ENCODE measurements around the gene CD53. TPM values are rescaled to one million over a fixed set of nuclear protein-coding genes. Genes with fewer than 3 reads are reported as not detected.

CD53 gene
- total RNA-seq, 1 donor from 2014 or later = not detected

DNA sequence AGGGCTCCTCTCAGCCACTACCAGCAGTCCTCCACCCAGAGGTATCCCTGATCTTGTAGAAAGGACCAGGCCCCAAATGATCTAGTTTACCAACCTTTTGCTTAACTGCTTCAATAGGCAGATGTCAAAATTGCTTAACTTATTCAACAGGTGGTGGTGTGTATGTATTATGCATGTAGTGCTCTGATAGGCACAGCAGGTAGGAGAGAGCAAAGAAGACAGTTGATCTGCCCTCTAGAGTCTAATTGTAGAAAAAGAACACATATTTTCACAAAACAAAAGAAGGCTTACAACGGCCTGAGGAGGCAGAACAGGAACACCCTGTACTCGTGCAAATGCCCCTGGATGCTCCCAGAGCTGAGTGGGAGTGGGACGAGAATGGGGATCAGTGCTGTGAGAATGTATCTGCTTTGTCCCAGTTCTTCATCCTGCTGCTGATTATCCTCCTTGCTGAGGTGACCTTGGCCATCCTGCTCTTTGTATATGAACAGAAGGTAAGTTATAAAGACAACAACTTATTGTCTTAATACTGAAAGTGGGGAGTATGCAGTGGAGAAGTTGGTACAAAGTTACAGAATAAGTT lies 21.1 kb downstream of the CD53 start:
- no peak overlapping the region for H3K27ac Mint-ChIP-seq
- H3K4me3 Mint-ChIP-seq = no peak overlapping the region
- no peaks in the 10 kb centered on the region for H3K36me3 Mint-ChIP-seq
- Histone ChIP-seq H3K36me3 (no peaks in the 10 kb centered on the region), H3K27me3 (no peaks in the 10 kb centered on the region), H3K9ac (no peak overlapping the region), H3F3A (ENCODE audit: low read depth) (no peaks in the 10 kb centered on the region), H3K4me2 (no peak overlapping the region), H2AFZ (replicated peaks) (no peak overlapping the region), H3K9me3 (ENCODE audit: low read depth) (no peaks in the 10 kb centered on the region), H3K4me3 (no peak overlapping the region), H3K4me1 (no peaks in the 10 kb centered on the region), H3K27ac (no peak overlapping the region), H4K20me1 (ENCODE audit: low read depth) (no peaks in the 10 kb centered on the region), H3K79me2 (ENCODE audit: low read depth) (no peaks in the 10 kb centered on the region)
- no peaks in the 10 kb centered on the region for H3K27me3 Mint-ChIP-seq (ENCODE audit: insufficient read depth, low read depth)
- H3K9me3 Mint-ChIP-seq = peaks cover 2% of the 10 kb centered on the region
- H3K4me1 Mint-ChIP-seq = peaks cover 3% of the 10 kb centered on the region
- TF ChIP-seq EZH2phosphoT487 (IDR thresholded peaks at IDR 0.05) = no peak
- TF ChIP-seq EZH2 (IDR thresholded peaks at IDR 0.05) = no peak
- TF ChIP-seq, protein P1, sequence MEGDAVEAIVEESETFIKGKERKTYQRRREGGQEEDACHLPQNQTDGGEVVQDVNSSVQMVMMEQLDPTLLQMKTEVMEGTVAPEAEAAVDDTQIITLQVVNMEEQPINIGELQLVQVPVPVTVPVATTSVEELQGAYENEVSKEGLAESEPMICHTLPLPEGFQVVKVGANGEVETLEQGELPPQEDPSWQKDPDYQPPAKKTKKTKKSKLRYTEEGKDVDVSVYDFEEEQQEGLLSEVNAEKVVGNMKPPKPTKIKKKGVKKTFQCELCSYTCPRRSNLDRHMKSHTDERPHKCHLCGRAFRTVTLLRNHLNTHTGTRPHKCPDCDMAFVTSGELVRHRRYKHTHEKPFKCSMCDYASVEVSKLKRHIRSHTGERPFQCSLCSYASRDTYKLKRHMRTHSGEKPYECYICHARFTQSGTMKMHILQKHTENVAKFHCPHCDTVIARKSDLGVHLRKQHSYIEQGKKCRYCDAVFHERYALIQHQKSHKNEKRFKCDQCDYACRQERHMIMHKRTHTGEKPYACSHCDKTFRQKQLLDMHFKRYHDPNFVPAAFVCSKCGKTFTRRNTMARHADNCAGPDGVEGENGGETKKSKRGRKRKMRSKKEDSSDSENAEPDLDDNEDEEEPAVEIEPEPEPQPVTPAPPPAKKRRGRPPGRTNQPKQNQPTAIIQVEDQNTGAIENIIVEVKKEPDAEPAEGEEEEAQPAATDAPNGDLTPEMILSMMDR (IDR thresholded peaks at IDR 0.05) = no peak
- no peak for DNase-seq (ENCODE audit: low spot score)

DNA sequence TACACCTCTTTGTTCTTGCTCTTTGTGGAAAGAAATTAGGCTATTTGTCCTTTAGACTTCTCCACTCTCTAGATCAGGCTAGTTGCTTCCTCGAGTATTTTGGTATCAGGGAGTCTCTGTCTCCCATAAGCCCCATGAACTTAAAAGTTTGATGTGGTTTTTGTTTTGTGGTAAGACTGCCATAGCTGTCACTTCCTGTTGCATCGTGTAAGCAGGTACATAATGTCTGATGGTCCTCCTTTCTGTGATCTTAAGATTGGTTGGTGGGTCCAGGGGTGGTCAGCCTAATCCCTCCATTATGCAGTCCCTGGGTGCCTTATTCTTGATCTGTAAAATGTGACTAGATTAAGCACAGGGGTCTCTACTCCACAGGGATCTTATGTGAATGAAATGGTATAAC lies 23.1 kb downstream of the CD53 start:
- H2AFZ ChIP-seq (replicated peaks) = no peak overlapping the region
- H3K4me3 ChIP-seq = no peak overlapping the region
- DNase-seq (ENCODE audit: low spot score) = no peak
- no peaks in the 10 kb centered on the region for H3F3A ChIP-seq (ENCODE audit: low read depth)
- H3K27me3 Mint-ChIP-seq (ENCODE audit: insufficient read depth, low read depth) = peaks cover 2% of the 10 kb centered on the region
- no peaks in the 10 kb centered on the region for H3K9me3 ChIP-seq (ENCODE audit: low read depth)
- H3K27ac ChIP-seq = no peak overlapping the region
- no peaks in the 10 kb centered on the region for H3K79me2 ChIP-seq (ENCODE audit: low read depth)
- H3K4me2 ChIP-seq = no peak overlapping the region
- peaks cover 2% of the 10 kb centered on the region for H3K9me3 Mint-ChIP-seq
- no peak overlapping the region for H3K9ac ChIP-seq
- H4K20me1 ChIP-seq (ENCODE audit: low read depth) = no peaks in the 10 kb centered on the region
- no peaks in the 10 kb centered on the region for H3K4me1 ChIP-seq
- H3K27ac Mint-ChIP-seq = no peak overlapping the region
- H3K4me1 Mint-ChIP-seq = peaks cover 3% of the 10 kb centered on the region
- no peaks in the 10 kb centered on the region for H3K36me3 ChIP-seq
- H3K4me3 Mint-ChIP-seq = no peak overlapping the region
- H3K36me3 Mint-ChIP-seq = no peaks in the 10 kb centered on the region
- no peak for TF ChIP-seq EZH2 (IDR thresholded peaks at IDR 0.05)
- TF ChIP-seq EZH2phosphoT487 (IDR thresholded peaks at IDR 0.05) = no peak
- no peaks in the 10 kb centered on the region for H3K27me3 ChIP-seq

DNA sequence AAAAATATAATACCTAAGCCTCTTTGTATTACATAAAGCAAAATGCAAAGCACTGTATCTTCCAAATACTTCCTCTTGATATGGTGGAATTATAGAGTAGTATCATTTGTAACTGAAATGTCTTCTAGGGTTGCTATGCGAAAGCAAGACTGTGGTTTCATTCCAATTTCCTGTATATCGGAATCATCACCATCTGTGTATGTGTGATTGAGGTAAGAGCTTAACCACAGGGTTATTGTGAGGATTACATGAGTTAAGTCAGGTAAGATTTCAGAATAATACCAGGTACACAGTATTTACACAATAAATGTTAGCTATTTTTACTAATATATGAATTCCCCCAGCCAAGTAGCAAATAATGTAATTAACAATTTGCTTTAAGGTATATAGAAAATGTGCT lies 24.7 kb downstream of the CD53 start:
- no peaks in the 10 kb centered on the region for H4K20me1 ChIP-seq (ENCODE audit: low read depth)
- peaks cover 3% of the 10 kb centered on the region for H3K4me1 Mint-ChIP-seq
- H3K36me3 Mint-ChIP-seq = no peaks in the 10 kb centered on the region

More for the DNA sequence above, 24.7 kb downstream of the CD53 start:
- Mint-ChIP-seq H3K27ac (no peak overlapping the region), H3K9me3 (peaks cover 2% of the 10 kb centered on the region), H3K27me3 (ENCODE audit: insufficient read depth, low read depth) (peaks cover 2% of the 10 kb centered on the region), H3K4me3 (no peak overlapping the region)
- Histone ChIP-seq H2AFZ (replicated peaks) (no peak overlapping the region), H3F3A (ENCODE audit: low read depth) (no peaks in the 10 kb centered on the region), H3K4me1 (no peaks in the 10 kb centered on the region), H3K9ac (no peak overlapping the region), H3K27ac (no peak overlapping the region), H3K79me2 (ENCODE audit: low read depth) (no peaks in the 10 kb centered on the region), H3K4me2 (no peak overlapping the region), H3K9me3 (ENCODE audit: low read depth) (no peaks in the 10 kb centered on the region), H3K4me3 (no peak overlapping the region), H3K36me3 (no peaks in the 10 kb centered on the region), H3K27me3 (no peaks in the 10 kb centered on the region)
- TF ChIP-seq EZH2phosphoT487 (IDR thresholded peaks at IDR 0.05) = no peak
- TF ChIP-seq, protein P1 (IDR thresholded peaks at IDR 0.05) = no peak
- TF ChIP-seq EZH2 (IDR thresholded peaks at IDR 0.05) = no peak
- DNase-seq (ENCODE audit: low spot score) = no peak
